K562 (cell line): Measurements from ENCODE around the gene PAF1. TPM values are rescaled to one million over a fixed set of nuclear protein-coding genes. Genes with fewer than 3 reads are reported as not detected.

ENCODE experiments used
- FOXA3 ChIP-seq, 2 experiments: fragments of 450-650 bp in 1 of 2; sonication (generic) in 1 of 2; formaldehyde crosslinking; IDR thresholded peaks in 1 of 2; conservative IDR thresholded peaks in 1 of 2; 2 replicates each; pipeline versions ENCODE4 v1.4.0 to v1.8.0; 2020 to 2022; ENCODE audit warnings: mild to moderate bottlenecking in 2 of 2, missing genetic modification reagents in 1 of 2
- MED1 ChIP-seq: sonication (generic); formaldehyde crosslinking; IDR thresholded peaks from 2 replicates; pipeline ENCODE4 v1.8.1; 2023; ENCODE audit warnings: missing genetic modification reagents, borderline replicate concordance
- SUPT5H ChIP-seq: fragments of 450-650 bp; IDR thresholded peaks from 2 replicates; pipeline ENCODE4 v1.6.1; 2016
- ZNF655 ChIP-seq: fragments of 250-450 bp; sonication (Bioruptor Pico); IDR thresholded peaks from 2 replicates; pipeline ENCODE4 v1.5.0; 2021
- polyA plus RNA-seq, 8 experiments: library from polyadenylated mRNA; depleted of rRNA in 4 of 8; stranded (reverse) in 5 of 8; unstranded in 3 of 8; fragments of >200 nt; fragmentation: Nextera tagmentation in 2 of 8; fragmentation: Illumina TruSeq in 1 of 8; extraction: Ambion mirVana in 2 of 8; extraction: Trizol in 1 of 8; gene quantifications; 2 replicates each; pipeline versions ENCODE4 v1.2.1 to v1.2.3, GENCODE V29; 2011 to 2014; ENCODE audit warnings: inconsistent platforms in 1 of 8, missing spikeins in 1 of 8
- total RNA-seq, 7 experiments: library from RNA; depleted of rRNA in 6 of 7; stranded (reverse); fragments of >200 nt in 6 of 7; fragmentation: Illumina TruSeq in 2 of 7; extraction: Trizol in 2 of 7; gene quantifications; 2 replicates each; pipeline versions ENCODE4 v1.2.1 to v1.2.3, GENCODE V29; 2011 to 2021; ENCODE audit warnings: low replicate concordance in 1 of 7
- TF ChIP-seq, protein P1 (sequence below): fragments of 200-400 bp; formaldehyde crosslinking; IDR thresholded peaks from 2 replicates; pipeline ENCODE4 v1.6.1; 2017; ENCODE audit warnings: mild to moderate bottlenecking, low read depth, low read length, moderate library complexity

PAF1 gene
- total and polyA plus RNA-seq, 9 of the 15 experiments (the other 6 are each of a cell fraction or from before 2014, with no cell fraction given): 1.5 to 45.0 (median 33.8) TPM

DNA sequence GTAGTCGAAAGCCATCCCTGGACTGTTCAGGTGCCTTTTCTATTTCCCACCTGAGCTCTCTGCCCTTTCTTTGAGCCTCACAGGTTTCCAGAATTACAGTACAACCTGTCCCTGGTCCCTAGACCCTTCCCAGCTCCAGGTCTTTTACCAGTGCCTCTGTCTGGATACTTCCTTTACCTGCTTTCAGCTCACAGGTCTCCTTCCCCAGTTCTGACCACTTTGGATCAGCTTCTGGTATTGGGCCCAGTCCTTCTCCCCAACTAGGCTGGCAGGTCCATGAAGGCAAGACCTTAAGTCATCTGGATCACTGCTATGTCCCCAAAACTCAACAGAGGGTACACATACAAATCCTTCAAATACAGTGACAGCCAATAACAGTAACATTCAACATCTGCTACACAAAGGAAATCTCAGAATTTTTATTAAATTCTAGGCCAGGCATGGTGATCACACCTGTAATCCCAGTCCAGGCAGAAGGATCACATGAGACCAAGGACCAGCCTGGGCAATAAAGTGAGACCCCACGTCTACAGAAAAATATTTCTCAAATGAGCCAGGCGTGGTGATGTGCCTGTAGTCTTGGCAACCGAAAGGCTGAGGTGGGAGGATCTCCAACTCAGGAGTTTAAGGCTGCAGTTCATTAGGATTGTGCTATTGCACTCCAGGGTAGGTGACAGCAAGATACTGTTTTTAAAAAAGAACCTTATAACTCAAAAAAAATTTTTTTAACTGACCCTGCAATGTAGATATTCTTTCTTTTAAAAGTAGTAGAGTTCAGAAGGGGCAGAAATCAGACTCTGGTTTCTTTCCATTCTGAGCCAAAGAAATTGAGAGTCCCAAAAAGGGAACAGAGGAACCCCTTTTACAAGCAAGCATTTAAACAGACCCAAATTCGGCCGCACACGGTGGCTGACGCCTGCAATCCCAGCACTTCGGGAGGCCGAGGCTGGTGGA, 43.5 kb upstream of the PAF1 start (continued):
- TF ChIP-seq, protein P1, sequence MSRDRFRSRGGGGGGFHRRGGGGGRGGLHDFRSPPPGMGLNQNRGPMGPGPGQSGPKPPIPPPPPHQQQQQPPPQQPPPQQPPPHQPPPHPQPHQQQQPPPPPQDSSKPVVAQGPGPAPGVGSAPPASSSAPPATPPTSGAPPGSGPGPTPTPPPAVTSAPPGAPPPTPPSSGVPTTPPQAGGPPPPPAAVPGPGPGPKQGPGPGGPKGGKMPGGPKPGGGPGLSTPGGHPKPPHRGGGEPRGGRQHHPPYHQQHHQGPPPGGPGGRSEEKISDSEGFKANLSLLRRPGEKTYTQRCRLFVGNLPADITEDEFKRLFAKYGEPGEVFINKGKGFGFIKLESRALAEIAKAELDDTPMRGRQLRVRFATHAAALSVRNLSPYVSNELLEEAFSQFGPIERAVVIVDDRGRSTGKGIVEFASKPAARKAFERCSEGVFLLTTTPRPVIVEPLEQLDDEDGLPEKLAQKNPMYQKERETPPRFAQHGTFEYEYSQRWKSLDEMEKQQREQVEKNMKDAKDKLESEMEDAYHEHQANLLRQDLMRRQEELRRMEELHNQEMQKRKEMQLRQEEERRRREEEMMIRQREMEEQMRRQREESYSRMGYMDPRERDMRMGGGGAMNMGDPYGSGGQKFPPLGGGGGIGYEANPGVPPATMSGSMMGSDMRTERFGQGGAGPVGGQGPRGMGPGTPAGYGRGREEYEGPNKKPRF: no peak
- no peak for TF ChIP-seq FOXA3 (CRISPR knock-in tag; conservative IDR thresholded peaks at IDR 0.05 in 1 of 2, IDR thresholded peaks at IDR 0.05 in 1 of 2)
- TF ChIP-seq SUPT5H: 0 out of 2 replicates have a peak, but pooled peaks have one; percentile 16
- no peak for TF ChIP-seq ZNF655 (CRISPR knock-in tag)
- TF ChIP-seq MED1 (CRISPR knock-in tag): no peak
